BJ (cell line): ENCODE data around the gene PPP2R5E. TPM values are rescaled to one million over a fixed set of nuclear protein-coding genes. Genes with fewer than 3 reads are reported as not detected.

Experiments
- CTCF ChIA-PET: fragments of 350-600 bp; formaldehyde crosslinking; extraction: SDS; loops from one replicate; lab custom pipeline; 2021; ENCODE audit warnings: antibody characterized with exemption, inconsistent platforms; lab: Yijun Ruan, JAX
- POLR2A ChIA-PET: fragments of 300-600 bp; sonication (Branson Sonifier 250); formaldehyde crosslinking; extraction: SDS; loops from one replicate; lab custom pipeline; 2021; ENCODE audit warnings: antibody characterized with exemption; lab: Charles Lee
- DNase-seq: peaks from one replicate; pipeline ENCODE4 v3.0.0-alpha.2; 2011; ENCODE audit warnings: low read depth
- H3K27me3 ChIP-seq: 2 replicates; pipeline ENCODE4 v1.6.0; 2011; ENCODE audit warnings: low read length; ENCODE audit not compliant: control insufficient read depth, insufficient read depth
- H3K36me3 ChIP-seq: 2 replicates; pipeline ENCODE4 v1.5.1; 2011; ENCODE audit warnings: low read length; ENCODE audit not compliant: control insufficient read depth, insufficient read depth
- H3K4me3 ChIP-seq: 2 replicates; pipeline ENCODE4 v1.5.1; 2011; ENCODE audit warnings: low read depth, mild to moderate bottlenecking, control low read depth, low read length
- polyA plus RNA-seq: library from polyadenylated mRNA; depleted of rRNA; stranded (reverse); fragments of >200 nt; gene quantifications from 2 replicates; pipeline ENCODE4 v1.2.3, GENCODE V29; 2011
- TF ChIP-seq, protein P1 (sequence below): IDR thresholded peaks from 2 replicates; pipeline ENCODE4 v1.5.1; 2011; ENCODE audit warnings: low read depth, mild to moderate bottlenecking, control low read depth, inconsistent platforms, low read length, moderate library complexity; ENCODE audit not compliant: insufficient read depth

The PPP2R5E gene
- polyA plus RNA-seq, 1 experiment, result 4.8 TPM

DNA sequence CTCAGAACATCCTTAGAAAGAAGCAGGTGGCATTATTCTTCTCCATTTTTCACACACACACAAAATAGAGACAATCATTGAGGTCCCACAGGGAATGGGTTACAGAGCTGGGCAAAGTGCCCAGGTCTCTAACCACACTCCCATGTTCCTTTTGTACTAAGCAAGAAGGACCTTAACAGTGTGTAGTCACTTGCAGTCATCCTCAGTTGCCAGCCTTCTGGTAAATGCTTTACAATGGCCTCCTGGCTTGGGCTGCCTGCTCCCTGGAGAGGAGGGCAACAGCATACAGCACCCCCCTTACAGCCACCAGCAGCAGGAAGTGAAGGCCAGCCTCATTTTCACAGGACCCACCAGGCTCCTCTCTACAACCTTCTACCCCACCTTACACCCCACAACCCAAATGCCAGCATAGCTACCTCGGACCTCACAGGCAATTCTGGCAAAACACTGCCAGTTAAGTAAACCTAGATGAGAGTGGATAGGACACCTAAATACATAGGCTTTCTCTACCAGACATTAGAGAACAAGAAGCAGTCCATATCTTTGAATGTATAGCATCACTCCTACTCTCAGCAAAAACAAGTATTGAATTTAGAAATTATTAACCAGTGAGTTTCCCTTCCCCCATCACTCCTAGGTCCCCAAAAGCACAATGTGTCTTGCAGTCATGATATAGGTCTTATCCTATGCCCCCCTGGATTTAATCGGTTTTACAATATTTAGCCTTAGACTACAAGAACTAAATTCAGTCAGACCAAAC is 88.1 kb downstream of the PPP2R5E start:
- ChIA-PET POLR2A (no interaction called here), CTCF (no interaction called here)
- DNase-seq, result no peak
- no peaks in the 10 kb centered on the region for H3K27me3 ChIP-seq
- TF ChIP-seq, protein P1, sequence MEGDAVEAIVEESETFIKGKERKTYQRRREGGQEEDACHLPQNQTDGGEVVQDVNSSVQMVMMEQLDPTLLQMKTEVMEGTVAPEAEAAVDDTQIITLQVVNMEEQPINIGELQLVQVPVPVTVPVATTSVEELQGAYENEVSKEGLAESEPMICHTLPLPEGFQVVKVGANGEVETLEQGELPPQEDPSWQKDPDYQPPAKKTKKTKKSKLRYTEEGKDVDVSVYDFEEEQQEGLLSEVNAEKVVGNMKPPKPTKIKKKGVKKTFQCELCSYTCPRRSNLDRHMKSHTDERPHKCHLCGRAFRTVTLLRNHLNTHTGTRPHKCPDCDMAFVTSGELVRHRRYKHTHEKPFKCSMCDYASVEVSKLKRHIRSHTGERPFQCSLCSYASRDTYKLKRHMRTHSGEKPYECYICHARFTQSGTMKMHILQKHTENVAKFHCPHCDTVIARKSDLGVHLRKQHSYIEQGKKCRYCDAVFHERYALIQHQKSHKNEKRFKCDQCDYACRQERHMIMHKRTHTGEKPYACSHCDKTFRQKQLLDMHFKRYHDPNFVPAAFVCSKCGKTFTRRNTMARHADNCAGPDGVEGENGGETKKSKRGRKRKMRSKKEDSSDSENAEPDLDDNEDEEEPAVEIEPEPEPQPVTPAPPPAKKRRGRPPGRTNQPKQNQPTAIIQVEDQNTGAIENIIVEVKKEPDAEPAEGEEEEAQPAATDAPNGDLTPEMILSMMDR, result no peak
- no peaks in the 10 kb centered on the region for H3K36me3 ChIP-seq
- no peak overlapping the region for H3K4me3 ChIP-seq

DNA sequence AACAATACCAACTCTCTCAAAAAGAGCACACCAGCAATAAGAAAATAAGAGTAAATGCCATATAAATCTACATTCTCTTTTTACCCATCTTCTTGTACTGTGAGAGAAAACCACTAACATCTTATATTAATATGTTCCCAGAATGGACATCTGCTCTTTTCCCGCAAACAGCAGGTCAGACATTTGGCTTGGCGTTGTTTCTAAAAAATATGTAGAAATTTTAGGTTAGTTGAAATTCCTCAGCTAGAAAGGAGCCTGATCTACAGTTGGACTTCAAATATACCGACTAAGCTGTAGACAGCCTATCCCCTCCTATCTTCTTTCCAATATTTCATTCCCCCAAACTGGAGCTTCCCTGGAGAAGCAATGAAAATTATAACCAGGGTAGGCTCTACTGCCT is 88.7 kb downstream of the PPP2R5E start:
- Histone ChIP-seq H3K36me3 (no peaks in the 10 kb centered on the region), H3K4me3 (no peak overlapping the region), H3K27me3 (no peaks in the 10 kb centered on the region)
- TF ChIP-seq, protein P1, result no peak
- no peak for DNase-seq
- POLR2A ChIA-PET, result interaction anchor here (0.6 kb wide), 1 partner anchor 89 kb away, joined by 4 read pairs; no protein-coding TSS in a partner anchor
- CTCF ChIA-PET, result no interaction called here

DNA sequence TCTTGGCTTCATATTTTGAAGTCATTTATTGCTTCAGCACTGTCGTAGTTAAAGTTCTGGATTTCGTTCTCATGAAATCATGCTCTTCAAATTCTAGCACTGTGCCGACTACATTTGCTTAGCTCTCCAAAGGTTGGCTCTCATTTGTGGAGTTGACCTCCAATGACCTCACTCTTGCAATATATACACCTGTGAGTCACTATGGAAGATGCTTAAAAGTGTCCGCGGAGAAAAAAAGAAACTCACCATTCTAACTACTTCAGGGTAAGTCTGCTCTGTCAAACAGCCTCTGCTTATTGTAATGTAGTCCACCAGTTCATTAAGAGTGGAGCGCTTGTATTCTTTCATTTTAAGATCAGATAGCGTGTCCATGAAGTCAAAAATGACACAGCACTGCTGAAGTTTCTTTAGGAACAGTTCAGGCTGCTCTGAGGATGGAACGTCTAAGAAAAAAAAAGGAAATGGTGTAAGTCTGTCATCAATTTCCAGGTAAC is 89.7 kb downstream of the PPP2R5E start:
- ChIA-PET CTCF (interaction anchor here (1.5 kb wide), 1 partner anchor 15 kb away, joined by 3 read pairs; no protein-coding TSS in a partner anchor), POLR2A (no interaction called here)
- DNase-seq, result no peak
- TF ChIP-seq, protein P1, result no peak
- Histone ChIP-seq H3K36me3 (no peaks in the 10 kb centered on the region), H3K4me3 (no peak overlapping the region), H3K27me3 (no peaks in the 10 kb centered on the region)

DNA sequence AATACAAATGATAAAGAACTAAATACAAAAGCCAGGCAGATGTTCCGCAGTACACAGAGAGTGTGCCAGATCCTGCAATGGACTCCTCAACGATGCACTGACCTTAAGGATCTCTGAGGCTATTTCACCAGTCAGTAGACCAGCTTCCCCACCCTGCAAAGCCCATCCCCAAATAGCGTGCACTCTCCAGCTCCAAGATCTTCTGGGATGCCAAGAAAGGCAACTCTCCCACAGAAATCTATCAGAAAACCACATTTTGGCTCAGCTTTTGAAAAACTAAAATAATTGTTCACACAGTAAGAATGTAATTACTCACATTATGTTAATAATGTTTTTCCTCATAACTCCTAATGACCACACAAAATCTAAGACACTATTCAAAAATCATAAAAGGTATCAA is 90.4 kb downstream of the PPP2R5E start:
- DNase-seq, result no peak
- ChIA-PET CTCF (interaction anchor here (1.5 kb wide), 1 partner anchor 14 kb away, joined by 3 read pairs; no protein-coding TSS in a partner anchor), POLR2A (no interaction called here)
- no peak overlapping the region for H3K4me3 ChIP-seq
- H3K36me3 ChIP-seq, result no peaks in the 10 kb centered on the region
- TF ChIP-seq, protein P1, result no peak
- H3K27me3 ChIP-seq, result no peaks in the 10 kb centered on the region

DNA sequence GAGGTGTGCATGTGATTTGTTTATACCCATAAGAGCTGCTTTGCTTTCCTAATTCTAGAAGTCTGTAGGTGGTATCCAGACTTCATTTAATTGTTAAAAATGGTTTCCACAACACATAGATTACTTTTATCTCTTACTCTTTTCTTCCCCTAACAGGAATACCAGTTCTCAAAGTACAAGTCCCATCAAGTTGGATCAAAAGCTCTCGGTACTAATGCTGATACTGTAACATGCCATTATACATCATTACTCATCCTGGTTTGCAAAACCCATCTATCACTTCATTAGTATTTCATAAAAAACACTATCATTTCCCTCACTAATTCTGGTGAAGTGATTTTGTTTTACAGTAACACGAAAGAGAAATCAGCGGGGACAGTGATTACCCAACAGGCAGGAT is 94.3 kb downstream of the PPP2R5E start:
- POLR2A ChIA-PET, result no interaction called here
- H3K4me3 ChIP-seq, result no peak overlapping the region
- H3K36me3 ChIP-seq, result no peaks in the 10 kb centered on the region
- DNase-seq, result no peak
- no peaks in the 10 kb centered on the region for H3K27me3 ChIP-seq
- TF ChIP-seq, protein P1, result no peak
- CTCF ChIA-PET, result no interaction called here
